A673 (cell line): Measurements from ENCODE around the gene ZNF555.

Source experiments
- EZH2 ChIP-seq: fragments of 200-600 bp; sonication (generic); IDR thresholded peaks from 2 replicates; pipeline ENCODE4 v1.6.1; 2017; ENCODE audit warnings: borderline replicate concordance, low read depth, mild to moderate bottlenecking, mixed read lengths, antibody characterized with exemption, low read length; ENCODE audit not compliant: poor library complexity, severe bottlenecking
- TF ChIP-seq, protein P1 (sequence below): fragments of 300-800, 200-600 bp; sonication (generic); conservative IDR thresholded peaks from 2 replicates; pipeline ENCODE4 v1.5.1; 2017; ENCODE audit warnings: low read depth, mild to moderate bottlenecking, antibody characterized with exemption, low read length, moderate library complexity, mixed read lengths

DNA sequence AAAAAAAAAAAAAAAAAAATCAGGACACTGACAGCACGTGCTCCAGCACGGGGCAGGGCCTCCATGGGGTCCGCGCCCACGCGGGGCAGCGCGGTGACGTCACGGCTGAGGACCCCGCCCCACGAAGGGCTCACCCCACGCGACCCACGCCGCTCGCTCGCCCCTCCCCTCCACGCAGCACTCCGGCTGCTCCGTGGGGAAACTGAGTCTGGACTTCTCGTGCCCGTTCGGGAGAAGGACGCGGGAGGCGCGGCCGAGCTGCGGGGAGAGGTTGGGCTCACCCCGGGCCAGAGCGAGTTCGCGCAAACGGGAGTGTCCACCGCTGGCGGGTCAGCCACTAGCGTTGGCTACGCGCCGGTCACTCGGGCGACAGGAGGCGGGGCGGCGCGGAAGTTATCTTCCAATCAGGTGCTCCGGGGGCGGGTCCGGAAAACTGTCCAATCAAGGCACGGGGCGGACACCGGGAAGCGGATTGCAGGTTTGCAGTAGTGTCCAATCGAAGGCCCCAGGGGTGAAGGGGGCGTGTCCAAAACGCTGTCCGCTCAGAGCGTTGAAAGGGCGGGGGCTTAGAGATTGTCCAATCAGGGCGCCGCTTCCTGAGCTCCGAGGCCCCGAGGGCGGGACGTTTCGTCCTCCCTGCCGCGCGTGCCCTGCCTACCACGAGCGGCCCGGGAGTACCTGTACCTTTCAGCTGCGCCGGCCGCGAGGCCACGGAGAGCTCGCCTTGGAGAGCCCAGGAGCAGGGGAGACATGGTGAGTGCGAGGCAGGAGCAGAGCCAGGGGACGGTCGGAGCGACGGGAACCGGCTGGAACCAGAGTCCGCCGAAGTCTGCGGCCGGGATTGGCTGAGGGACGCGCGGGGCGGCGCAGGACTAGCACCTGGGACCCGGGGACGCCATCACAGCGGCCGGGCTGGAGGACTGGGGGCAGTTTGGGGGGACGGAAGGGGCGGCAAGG is 59.3 kb downstream of the ZNF555 start, which contains the start of gene ZNF57:
- TF ChIP-seq, protein P1, sequence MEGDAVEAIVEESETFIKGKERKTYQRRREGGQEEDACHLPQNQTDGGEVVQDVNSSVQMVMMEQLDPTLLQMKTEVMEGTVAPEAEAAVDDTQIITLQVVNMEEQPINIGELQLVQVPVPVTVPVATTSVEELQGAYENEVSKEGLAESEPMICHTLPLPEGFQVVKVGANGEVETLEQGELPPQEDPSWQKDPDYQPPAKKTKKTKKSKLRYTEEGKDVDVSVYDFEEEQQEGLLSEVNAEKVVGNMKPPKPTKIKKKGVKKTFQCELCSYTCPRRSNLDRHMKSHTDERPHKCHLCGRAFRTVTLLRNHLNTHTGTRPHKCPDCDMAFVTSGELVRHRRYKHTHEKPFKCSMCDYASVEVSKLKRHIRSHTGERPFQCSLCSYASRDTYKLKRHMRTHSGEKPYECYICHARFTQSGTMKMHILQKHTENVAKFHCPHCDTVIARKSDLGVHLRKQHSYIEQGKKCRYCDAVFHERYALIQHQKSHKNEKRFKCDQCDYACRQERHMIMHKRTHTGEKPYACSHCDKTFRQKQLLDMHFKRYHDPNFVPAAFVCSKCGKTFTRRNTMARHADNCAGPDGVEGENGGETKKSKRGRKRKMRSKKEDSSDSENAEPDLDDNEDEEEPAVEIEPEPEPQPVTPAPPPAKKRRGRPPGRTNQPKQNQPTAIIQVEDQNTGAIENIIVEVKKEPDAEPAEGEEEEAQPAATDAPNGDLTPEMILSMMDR: no peak
- no peak for TF ChIP-seq EZH2
